ENCODE measurements around the gene DTNBP1.

DTNBP1 gene

DNA sequence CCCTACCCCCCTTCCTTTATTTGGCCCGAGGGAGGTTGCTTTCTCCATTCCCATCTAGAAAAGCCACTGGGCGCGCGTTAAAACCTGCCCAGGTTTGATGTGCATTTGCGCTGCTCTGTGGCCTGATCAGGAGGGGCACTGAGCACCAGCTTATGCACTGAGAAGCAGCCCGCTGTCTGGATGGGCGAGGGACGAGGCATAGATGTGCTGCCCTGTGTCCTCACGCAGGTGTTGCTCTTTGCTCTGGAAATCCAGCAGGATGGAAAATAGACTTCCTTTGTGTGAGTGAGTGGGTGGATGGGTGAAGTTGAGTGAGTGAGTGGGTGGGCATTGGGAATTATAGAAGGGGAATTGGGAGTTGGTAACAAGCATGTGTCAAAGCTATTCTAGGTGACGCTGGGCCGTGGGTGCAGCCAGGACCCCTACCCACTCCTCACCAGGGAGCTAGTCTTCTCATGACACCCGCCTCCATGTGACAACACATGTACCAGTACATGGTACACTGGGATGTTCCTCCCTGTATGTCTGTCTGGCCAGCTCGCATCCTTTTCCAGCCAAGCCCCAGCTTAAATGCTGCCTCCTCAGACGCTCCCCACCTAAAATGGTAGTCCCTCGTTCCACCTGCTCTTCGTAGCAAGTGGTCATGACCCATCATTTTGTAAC, 162.6 kb downstream of the DTNBP1 start:
- no peak overlapping the region for H3K4me3 ChIP-seq (ENCODE audit: extremely low read depth, insufficient read depth, low read length, poor library complexity, severe bottlenecking)
- H3K9me3 ChIP-seq (ENCODE audit: control insufficient read depth, low read length), result no peaks in the 10 kb centered on the region
- H3K36me3 ChIP-seq (ENCODE audit: control insufficient read depth, insufficient read depth, low read length), result peaks cover 77% of the 10 kb centered on the region
- WGBS, 2 experiments (ENCODE audit: insufficient coverage in 2 of 2), result 93 to 96% methylated on average over 10 to 16 of the region's 16 CpGs
- peaks cover 9% of the 10 kb centered on the region for H3K4me1 ChIP-seq (ENCODE audit: control insufficient read depth, insufficient read depth, low read length, poor library complexity, severe bottlenecking)
- no peak overlapping the region for H3K27ac ChIP-seq (ENCODE audit: low read depth, low read length, severe bottlenecking)

DNA sequence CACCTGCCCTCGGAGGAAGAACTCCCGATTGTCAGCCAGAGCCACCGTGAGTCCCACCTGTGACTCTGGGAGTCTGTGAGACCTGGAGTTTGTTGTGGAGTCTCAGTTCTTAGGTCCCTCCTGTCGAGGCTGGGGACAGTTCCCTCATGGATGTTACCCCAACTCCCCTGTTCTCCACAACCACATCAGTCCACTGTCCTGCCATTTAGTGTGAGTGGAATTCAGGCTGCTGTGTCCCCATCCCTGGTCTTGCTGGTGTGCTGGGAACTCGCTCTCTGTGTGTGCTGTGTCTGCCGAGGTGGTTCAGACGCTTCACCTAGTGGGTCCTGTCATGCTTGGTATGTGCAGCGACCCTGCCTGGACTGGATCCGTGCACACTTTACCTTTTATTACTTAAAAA, 163.2 kb downstream of the DTNBP1 start:
- peaks cover 4% of the 10 kb centered on the region for H3K4me1 ChIP-seq (ENCODE audit: control insufficient read depth, insufficient read depth, low read length, poor library complexity, severe bottlenecking)
- no peaks in the 10 kb centered on the region for H3K9me3 ChIP-seq (ENCODE audit: control insufficient read depth, low read length)
- no peak overlapping the region for H3K27ac ChIP-seq (ENCODE audit: low read depth, low read length, severe bottlenecking)
- 91 to 100% methylated on average over 4 to 6 of the region's 9 CpGs for whole genome bisulfite sequencing, 2 experiments (ENCODE audit: insufficient coverage in 2 of 2)
- peaks cover 80% of the 10 kb centered on the region for H3K36me3 ChIP-seq (ENCODE audit: control insufficient read depth, insufficient read depth, low read length)
- H3K4me3 ChIP-seq (ENCODE audit: extremely low read depth, insufficient read depth, low read length, poor library complexity, severe bottlenecking), result no peak overlapping the region

DNA sequence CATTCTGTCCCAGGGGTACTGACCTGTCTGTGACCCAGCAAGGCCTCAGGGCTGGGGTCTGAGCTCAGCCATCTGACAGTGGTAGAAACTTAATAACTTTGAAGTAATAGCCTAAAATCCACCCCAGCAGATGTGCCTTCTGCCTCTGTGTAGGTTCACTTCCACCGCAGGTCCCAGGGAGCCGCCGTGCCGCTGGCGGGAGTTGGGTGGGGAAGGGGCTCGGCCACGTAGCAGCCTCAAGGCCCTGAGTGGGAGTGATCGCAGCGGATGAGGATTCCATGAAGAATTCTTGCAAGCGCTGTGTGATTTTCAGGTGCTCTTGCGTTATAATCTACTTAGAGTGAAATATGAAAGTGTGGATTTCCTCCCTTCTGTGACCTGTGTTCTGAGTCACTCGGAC, 163.7 kb downstream of the DTNBP1 start:
- peaks cover 77% of the 10 kb centered on the region for H3K36me3 ChIP-seq (ENCODE audit: control insufficient read depth, insufficient read depth, low read length)
- H3K4me3 ChIP-seq (ENCODE audit: extremely low read depth, insufficient read depth, low read length, poor library complexity, severe bottlenecking), result no peak overlapping the region
- H3K4me1 ChIP-seq (ENCODE audit: control insufficient read depth, insufficient read depth, low read length, poor library complexity, severe bottlenecking), result no peaks in the 10 kb centered on the region
- no peak overlapping the region for H3K27ac ChIP-seq (ENCODE audit: low read depth, low read length, severe bottlenecking)
- no peaks in the 10 kb centered on the region for H3K9me3 ChIP-seq (ENCODE audit: control insufficient read depth, low read length)
- 94 to 95% methylated on average over 11 to 12 of the region's 12 CpGs for whole genome bisulfite sequencing, 2 experiments (ENCODE audit: insufficient coverage in 2 of 2)

DNA sequence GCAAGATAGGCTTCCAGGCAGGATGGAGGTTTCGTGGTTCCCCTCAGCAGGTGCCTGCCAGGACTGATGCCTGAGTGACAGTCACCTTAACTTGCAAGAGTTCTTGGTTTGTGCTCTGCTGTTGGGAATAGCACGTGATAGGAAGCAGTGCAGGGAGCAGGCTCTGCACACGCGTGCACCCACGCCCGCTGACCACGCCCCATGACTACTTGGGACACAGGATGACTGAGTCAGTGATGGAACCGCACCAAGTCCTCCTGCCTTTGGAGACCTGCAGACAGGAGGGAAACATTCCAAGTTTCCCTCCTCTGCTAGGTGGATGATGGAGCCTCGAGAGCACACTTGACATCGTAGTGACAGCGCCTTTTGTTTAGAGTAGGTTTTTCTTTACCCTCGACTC, 164.2 kb downstream of the DTNBP1 start:
- Histone ChIP-seq H3K4me3 (ENCODE audit: extremely low read depth, insufficient read depth, low read length, poor library complexity, severe bottlenecking) (no peak overlapping the region), H3K9me3 (ENCODE audit: control insufficient read depth, low read length) (no peaks in the 10 kb centered on the region), H3K36me3 (ENCODE audit: control insufficient read depth, insufficient read depth, low read length) (peaks cover 76% of the 10 kb centered on the region), H3K4me1 (ENCODE audit: control insufficient read depth, insufficient read depth, low read length, poor library complexity, severe bottlenecking) (peaks cover 4% of the 10 kb centered on the region), H3K27ac (ENCODE audit: low read depth, low read length, severe bottlenecking) (no peak overlapping the region)
- 92 to 98% methylated on average over 9 to 11 of the region's 12 CpGs for WGBS, 2 experiments (ENCODE audit: insufficient coverage in 2 of 2)

DNA sequence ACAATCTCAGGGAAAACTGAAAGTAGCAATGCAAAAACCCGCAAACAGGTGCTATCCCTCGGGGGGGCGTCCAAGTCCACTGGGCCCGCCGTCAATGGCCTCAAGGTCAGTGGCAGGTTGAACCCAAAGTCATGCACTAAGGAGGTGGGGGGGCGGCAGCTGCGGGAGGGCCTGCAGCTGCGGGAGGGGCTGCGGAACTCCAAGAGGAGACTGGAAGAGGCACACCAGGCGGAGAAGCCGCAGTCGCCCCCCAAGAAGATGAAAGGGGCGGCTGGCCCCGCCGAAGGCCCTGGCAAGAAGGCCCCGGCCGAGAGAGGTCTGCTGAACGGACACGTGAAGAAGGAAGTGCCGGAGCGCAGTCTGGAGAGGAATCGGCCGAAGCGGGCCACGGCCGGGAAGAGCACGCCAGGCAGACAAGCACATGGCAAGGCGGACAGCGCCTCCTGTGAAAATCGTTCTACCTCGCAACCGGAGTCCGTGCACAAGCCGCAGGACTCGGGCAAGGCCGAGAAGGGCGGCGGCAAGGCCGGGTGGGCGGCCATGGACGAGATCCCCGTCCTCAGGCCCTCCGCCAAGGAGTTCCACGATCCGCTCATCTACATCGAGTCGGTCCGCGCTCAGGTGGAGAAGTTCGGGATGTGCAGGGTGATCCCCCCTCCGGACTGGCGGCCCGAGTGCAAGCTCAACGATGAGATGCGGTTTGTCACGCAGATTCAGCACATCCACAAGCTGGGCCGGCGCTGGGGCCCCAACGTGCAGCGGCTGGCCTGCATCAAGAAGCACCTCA, 166.3 kb downstream of the DTNBP1 start:
- peaks cover 61% of the 10 kb centered on the region for H3K36me3 ChIP-seq (ENCODE audit: control insufficient read depth, insufficient read depth, low read length)
- WGBS, 2 experiments (ENCODE audit: insufficient coverage in 2 of 2), result 97 to 98% methylated on average over 49 to 60 of the region's 60 CpGs
- H3K9me3 ChIP-seq (ENCODE audit: control insufficient read depth, low read length), result no peaks in the 10 kb centered on the region
- H3K4me3 ChIP-seq (ENCODE audit: extremely low read depth, insufficient read depth, low read length, poor library complexity, severe bottlenecking), result no peak overlapping the region
- peaks cover 13% of the 10 kb centered on the region for H3K4me1 ChIP-seq (ENCODE audit: control insufficient read depth, insufficient read depth, low read length, poor library complexity, severe bottlenecking)
- H3K27ac ChIP-seq (ENCODE audit: low read depth, low read length, severe bottlenecking), result no peak overlapping the region

DNA sequence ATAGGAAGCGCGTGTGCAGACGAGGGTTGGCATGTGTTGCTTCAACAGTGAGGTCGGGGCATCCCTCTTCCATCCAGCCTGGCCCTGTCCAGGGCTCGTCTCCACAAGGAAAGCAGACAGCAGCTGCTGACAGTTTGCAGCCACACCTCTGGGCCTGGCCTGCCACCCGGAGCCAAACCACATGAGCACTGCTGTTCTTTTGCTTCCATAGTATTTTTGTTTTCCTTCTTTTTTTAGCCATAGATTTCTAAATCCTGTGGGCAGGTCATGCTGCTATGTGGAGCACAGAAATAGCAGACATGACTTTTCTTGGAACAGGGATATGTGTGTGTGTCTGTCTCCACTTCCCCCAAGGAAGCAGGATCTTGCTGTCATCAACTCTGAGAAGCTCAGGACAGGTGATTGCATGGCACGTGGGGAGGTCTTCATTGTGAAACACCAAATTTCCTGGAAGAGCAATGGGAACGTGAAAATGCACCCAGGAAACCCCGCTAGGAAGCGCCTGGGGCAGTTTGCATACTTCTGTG, 167.4 kb downstream of the DTNBP1 start:
- 94 to 95% methylated on average over 5 to 9 of the region's 10 CpGs for WGBS, 2 experiments (ENCODE audit: insufficient coverage in 2 of 2)
- Histone ChIP-seq H3K9me3 (ENCODE audit: control insufficient read depth, low read length) (no peaks in the 10 kb centered on the region), H3K27ac (ENCODE audit: low read depth, low read length, severe bottlenecking) (no peak overlapping the region), H3K4me3 (ENCODE audit: extremely low read depth, insufficient read depth, low read length, poor library complexity, severe bottlenecking) (no peak overlapping the region), H3K36me3 (ENCODE audit: control insufficient read depth, insufficient read depth, low read length) (peaks cover 51% of the 10 kb centered on the region), H3K4me1 (ENCODE audit: control insufficient read depth, insufficient read depth, low read length, poor library complexity, severe bottlenecking) (peaks cover 13% of the 10 kb centered on the region)

DNA sequence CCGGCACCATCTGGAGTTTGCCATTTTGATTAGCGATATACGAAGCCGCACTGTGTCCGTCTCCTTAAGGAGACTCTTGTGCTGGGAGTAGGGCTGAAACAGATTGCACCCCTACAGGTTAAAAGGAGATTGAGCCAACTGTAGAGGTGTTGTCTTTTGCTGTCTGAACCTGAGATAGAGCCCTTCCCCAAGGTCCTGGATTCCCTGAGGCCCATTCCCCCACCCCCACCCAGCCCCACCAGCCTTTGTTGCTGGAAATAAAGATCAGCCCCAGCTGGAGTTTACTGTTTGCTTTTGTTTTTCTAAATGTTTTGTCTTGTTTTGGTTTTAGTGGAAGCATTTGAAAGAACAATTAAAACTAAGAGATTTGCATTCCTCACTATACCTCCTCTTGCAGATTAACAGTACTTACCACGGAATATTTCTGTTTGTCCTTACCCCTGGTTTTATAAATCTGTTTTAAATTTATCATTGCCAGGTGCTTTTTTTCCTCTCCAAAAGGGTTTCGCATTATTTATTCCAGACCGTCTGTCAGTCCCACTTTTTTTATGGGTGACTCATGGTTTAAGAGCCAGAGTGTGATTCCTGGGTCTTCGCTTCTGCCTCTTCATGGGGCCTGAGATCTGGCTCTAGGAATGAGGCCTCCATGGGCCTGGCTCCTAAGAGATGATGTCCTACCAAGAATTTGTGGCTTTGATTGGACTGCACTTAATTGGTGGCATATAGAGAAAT, 169.2 kb downstream of the DTNBP1 start:
- Histone ChIP-seq H3K4me3 (ENCODE audit: extremely low read depth, insufficient read depth, low read length, poor library complexity, severe bottlenecking) (no peak overlapping the region), H3K27ac (ENCODE audit: low read depth, low read length, severe bottlenecking) (no peak overlapping the region), H3K36me3 (ENCODE audit: control insufficient read depth, insufficient read depth, low read length) (peaks cover 46% of the 10 kb centered on the region), H3K9me3 (ENCODE audit: control insufficient read depth, low read length) (no peaks in the 10 kb centered on the region), H3K4me1 (ENCODE audit: control insufficient read depth, insufficient read depth, low read length, poor library complexity, severe bottlenecking) (peaks cover 13% of the 10 kb centered on the region)
- WGBS, 2 experiments (ENCODE audit: insufficient coverage in 2 of 2), result 81 to 95% methylated on average over 2 to 7 of the region's 9 CpGs

DNA sequence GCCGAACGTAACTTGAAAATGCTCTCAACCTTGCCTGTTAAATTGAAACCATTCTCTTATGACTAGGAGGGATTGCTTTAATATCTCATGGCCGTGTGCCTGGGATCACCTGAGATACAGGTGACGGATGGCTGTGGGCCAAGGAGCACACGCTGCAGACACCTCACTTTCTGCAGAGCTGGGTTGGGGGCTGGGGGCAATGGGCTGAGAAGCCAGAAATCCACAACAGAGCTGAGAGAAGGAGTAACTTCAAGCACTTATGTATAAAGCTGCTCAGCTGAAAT, 170.9 kb downstream of the DTNBP1 start:
- Histone ChIP-seq H3K36me3 (ENCODE audit: control insufficient read depth, insufficient read depth, low read length) (peaks cover 47% of the 10 kb centered on the region), H3K27ac (ENCODE audit: low read depth, low read length, severe bottlenecking) (no peak overlapping the region), H3K4me3 (ENCODE audit: extremely low read depth, insufficient read depth, low read length, poor library complexity, severe bottlenecking) (no peak overlapping the region), H3K9me3 (ENCODE audit: control insufficient read depth, low read length) (no peaks in the 10 kb centered on the region), H3K4me1 (ENCODE audit: control insufficient read depth, insufficient read depth, low read length, poor library complexity, severe bottlenecking) (peaks cover 13% of the 10 kb centered on the region)
- 77 to 88% methylated on average over 5 of the region's 5 CpGs for WGBS, 2 experiments (ENCODE audit: insufficient coverage in 2 of 2)

DNA sequence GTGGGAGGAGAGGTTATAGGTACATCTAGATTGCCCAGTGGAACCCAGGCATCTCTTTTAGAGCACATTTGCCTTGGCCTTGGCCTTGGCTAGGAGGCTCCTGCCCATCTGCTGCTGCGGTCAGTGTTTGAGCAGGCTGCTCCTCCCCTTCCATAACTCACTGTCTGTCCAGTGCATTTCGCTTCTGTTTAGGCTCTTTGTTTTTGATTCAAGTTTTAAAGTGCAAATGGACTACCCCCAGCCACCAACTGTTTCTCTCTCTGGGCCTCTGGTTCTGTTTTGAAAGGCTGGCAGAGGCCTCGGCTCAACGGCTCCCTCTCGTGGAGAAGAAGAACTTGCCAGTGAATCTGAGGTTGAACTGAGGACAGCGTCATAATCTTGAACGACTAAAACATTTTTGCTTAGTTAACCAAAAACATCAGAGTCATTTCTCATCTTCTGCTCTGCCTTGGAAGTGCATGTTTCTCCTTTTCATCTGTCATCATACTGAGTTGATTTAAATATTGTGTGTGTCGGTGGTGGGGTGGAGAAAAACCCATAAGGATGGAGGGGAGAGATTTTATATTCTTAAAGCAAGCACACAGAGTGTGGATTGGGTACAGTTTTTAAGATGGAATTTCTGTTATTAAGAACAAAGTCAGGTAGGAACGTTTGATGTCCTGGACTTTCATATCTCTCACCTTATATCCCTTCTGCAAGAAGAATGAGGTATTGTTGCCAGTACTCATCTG, 171.4 kb downstream of the DTNBP1 start:
- no peaks in the 10 kb centered on the region for H3K9me3 ChIP-seq (ENCODE audit: control insufficient read depth, low read length)
- H3K36me3 ChIP-seq (ENCODE audit: control insufficient read depth, insufficient read depth, low read length), result peaks cover 44% of the 10 kb centered on the region
- peaks cover 13% of the 10 kb centered on the region for H3K4me1 ChIP-seq (ENCODE audit: control insufficient read depth, insufficient read depth, low read length, poor library complexity, severe bottlenecking)
- no peak overlapping the region for H3K27ac ChIP-seq (ENCODE audit: low read depth, low read length, severe bottlenecking)
- no peak overlapping the region for H3K4me3 ChIP-seq (ENCODE audit: extremely low read depth, insufficient read depth, low read length, poor library complexity, severe bottlenecking)
- 20 to 100% methylated on average over 1 to 4 of the region's 9 CpGs for WGBS, 2 experiments (ENCODE audit: insufficient coverage in 2 of 2)

Data from mesodermal cell (in vitro differentiated cells).